ENCODE measurements around the gene CFAP46. TPM values are rescaled to one million over a fixed set of nuclear protein-coding genes. Genes with fewer than 3 reads are reported as not detected.

CFAP46 gene
- total RNA-seq, 1 experiment from 2014 or later, result 3.3 TPM

DNA sequence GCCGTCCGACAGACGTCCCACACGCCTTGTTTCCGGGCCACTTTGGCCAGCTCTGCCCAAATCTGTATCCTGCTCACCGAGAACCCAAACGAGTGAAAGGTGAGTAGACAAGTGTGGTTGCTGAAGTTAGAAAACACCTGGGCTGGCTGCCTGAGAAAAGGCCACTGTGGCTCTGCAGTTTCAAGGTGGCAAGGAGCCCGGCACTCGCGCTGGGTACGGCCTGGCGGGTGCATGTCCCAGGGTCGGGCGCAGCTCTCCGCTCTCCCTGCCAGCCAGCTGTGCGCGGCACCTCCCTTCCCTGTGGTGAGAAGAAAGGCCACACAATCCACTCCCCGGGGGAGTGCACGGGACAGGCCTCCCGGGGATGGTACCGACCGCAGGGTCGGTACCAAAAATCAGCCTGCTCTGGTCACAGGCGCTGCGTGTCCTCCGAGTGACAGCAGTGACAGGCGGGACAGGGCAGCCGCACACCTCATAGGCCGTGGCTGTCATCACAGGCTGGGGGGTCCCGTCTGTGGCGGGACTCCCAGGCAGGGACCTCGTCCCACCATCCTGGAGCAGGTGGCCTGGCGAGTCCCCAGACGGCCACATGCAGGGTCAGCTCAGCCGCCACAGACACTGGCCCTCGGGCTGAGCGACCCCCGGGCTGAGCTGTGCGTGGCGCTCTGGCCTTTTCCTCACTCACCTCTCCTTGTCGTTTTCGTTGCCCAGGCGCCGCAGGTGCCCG is 22.8 kb downstream of the CFAP46 start (continued):
- TF ChIP-seq, protein P1, sequence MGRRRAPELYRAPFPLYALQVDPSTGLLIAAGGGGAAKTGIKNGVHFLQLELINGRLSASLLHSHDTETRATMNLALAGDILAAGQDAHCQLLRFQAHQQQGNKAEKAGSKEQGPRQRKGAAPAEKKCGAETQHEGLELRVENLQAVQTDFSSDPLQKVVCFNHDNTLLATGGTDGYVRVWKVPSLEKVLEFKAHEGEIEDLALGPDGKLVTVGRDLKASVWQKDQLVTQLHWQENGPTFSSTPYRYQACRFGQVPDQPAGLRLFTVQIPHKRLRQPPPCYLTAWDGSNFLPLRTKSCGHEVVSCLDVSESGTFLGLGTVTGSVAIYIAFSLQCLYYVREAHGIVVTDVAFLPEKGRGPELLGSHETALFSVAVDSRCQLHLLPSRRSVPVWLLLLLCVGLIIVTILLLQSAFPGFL (CRISPR knock-in tag; IDR thresholded peaks at IDR 0.05; ENCODE audit: borderline replicate concordance), result no peak
- TF ChIP-seq, protein P2, sequence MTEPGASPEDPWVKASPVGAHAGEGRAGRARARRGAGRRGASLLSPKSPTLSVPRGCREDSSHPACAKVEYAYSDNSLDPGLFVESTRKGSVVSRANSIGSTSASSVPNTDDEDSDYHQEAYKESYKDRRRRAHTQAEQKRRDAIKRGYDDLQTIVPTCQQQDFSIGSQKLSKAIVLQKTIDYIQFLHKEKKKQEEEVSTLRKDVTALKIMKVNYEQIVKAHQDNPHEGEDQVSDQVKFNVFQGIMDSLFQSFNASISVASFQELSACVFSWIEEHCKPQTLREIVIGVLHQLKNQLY (CRISPR knock-in tag; IDR thresholded peaks at IDR 0.05), result no peak
- no peak for TF ChIP-seq TEAD1 (CRISPR knock-in tag; IDR thresholded peaks at IDR 0.05)

DNA sequence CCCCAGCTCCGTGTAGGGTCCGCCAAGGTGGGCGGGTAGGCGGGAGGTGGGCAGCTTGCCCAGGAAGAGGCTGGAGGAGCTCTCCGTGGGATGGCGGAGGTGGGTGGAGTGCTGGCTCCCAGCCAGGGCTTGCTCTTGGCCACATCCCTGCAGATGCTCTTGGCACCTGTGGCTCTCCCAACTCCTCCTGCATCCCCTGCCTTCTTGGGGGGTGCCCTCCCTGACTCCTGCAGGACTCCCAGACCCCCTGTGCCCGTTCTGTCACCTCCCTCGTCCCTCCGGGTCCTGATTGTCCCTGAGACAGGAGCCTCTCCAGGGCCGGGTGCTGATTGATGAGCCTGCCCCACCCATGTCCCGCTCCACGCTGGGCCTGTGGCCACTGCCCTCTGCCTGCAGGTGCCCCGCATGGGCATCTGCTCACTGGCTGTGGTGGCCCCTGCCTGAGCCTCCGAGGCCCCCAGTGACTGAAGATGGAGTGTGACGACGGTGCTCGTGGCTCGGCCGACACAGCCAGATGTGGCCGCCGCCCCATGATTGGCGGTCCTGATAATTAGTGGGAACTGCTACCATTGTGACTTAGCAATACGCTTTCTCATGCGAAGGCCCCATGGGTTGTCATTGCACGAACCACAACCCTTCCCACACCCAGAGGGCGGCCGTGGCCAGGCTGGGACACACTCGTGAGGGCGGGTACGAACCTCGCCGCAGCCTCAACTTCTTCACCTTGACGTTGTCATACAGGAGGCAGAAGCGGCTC is 23.6 kb downstream of the CFAP46 start:
- Mint-ChIP-seq H3K4me1 (no peaks in the 10 kb centered on the region), H3K27ac (no peak overlapping the region), H3K4me3 (no peak overlapping the region), H3K9me3 (no peaks in the 10 kb centered on the region), H3K36me3 (no peaks in the 10 kb centered on the region), H3K27me3 (ENCODE audit: low read depth) (no peaks in the 10 kb centered on the region)
- ATAC-seq, result no peak
- CTCF ChIA-PET, result no interaction called here
- POLR2A ChIA-PET, result no interaction called here
- no peak for DNase-seq (ENCODE audit: low spot score)
- TF ChIP-seq, protein P3, sequence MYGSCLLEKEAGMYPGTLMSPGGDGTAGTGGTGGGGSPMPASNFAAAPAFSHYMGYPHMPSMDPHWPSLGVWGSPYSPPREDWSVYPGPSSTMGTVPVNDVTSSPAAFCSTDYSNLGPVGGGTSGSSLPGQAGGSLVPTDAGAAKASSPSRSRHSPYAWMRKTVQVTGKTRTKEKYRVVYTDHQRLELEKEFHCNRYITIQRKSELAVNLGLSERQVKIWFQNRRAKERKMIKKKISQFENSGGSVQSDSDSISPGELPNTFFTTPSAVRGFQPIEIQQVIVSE (CRISPR knock-in tag; IDR thresholded peaks at IDR 0.05; ENCODE audit: borderline replicate concordance), result no peak
- TF ChIP-seq ZNF416 (CRISPR knock-in tag; IDR thresholded peaks at IDR 0.05), result no peak
- TF ChIP-seq, protein P4, sequence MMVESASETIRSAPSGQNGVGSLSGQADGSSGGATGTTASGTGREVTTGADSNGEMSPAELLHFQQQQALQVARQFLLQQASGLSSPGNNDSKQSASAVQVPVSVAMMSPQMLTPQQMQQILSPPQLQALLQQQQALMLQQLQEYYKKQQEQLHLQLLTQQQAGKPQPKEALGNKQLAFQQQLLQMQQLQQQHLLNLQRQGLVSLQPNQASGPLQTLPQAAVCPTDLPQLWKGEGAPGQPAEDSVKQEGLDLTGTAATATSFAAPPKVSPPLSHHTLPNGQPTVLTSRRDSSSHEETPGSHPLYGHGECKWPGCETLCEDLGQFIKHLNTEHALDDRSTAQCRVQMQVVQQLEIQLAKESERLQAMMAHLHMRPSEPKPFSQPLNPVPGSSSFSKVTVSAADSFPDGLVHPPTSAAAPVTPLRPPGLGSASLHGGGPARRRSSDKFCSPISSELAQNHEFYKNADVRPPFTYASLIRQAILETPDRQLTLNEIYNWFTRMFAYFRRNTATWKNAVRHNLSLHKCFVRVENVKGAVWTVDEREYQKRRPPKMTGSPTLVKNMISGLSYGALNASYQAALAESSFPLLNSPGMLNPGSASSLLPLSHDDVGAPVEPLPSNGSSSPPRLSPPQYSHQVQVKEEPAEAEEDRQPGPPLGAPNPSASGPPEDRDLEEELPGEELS (CRISPR knock-in tag; IDR thresholded peaks at IDR 0.05), result no peak

DNA sequence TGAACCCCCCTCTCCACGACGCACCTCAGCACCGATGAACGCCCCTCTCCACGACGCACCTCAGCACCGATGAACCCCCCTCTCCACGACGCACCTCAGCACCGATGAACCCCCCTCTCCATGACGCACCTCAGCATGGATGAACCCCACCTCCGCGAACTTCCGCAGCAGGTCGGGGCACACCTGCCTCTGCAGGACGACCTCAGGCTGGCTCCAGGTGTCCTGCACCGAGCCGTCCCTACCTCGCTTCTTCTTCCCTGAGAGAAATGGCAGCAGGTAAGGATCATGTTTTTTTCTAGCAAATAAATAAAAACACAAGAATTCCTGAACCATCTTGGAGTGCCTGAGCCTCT is 24.1 kb downstream of the CFAP46 start:
- Mint-ChIP-seq H3K27ac (no peak overlapping the region), H3K9me3 (no peaks in the 10 kb centered on the region), H3K4me3 (no peak overlapping the region), H3K36me3 (no peaks in the 10 kb centered on the region), H3K27me3 (ENCODE audit: low read depth) (no peaks in the 10 kb centered on the region), H3K4me1 (no peaks in the 10 kb centered on the region)
- CTCF ChIA-PET, result no interaction called here
- POLR2A ChIA-PET, result no interaction called here
- ATAC-seq, result no peak
- DNase-seq (ENCODE audit: low spot score), result no peak
- no peak for TF ChIP-seq ZNF396 (CRISPR knock-in tag; IDR thresholded peaks at IDR 0.05; ENCODE audit: borderline replicate concordance)
- TF ChIP-seq NFYB (CRISPR knock-in tag; conservative IDR thresholded peaks at IDR 0.05; ENCODE audit: low read depth), result no peak
- no peak for TF ChIP-seq ESRRA (CRISPR knock-in tag; IDR thresholded peaks at IDR 0.05; ENCODE audit: borderline replicate concordance)
- TF ChIP-seq ETV6 (CRISPR knock-in tag; IDR thresholded peaks at IDR 0.05), result no peak
- TF ChIP-seq, protein P5, sequence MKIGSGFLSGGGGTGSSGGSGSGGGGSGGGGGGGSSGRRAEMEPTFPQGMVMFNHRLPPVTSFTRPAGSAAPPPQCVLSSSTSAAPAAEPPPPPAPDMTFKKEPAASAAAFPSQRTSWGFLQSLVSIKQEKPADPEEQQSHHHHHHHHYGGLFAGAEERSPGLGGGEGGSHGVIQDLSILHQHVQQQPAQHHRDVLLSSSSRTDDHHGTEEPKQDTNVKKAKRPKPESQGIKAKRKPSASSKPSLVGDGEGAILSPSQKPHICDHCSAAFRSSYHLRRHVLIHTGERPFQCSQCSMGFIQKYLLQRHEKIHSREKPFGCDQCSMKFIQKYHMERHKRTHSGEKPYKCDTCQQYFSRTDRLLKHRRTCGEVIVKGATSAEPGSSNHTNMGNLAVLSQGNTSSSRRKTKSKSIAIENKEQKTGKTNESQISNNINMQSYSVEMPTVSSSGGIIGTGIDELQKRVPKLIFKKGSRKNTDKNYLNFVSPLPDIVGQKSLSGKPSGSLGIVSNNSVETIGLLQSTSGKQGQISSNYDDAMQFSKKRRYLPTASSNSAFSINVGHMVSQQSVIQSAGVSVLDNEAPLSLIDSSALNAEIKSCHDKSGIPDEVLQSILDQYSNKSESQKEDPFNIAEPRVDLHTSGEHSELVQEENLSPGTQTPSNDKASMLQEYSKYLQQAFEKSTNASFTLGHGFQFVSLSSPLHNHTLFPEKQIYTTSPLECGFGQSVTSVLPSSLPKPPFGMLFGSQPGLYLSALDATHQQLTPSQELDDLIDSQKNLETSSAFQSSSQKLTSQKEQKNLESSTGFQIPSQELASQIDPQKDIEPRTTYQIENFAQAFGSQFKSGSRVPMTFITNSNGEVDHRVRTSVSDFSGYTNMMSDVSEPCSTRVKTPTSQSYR (CRISPR knock-in tag; IDR thresholded peaks at IDR 0.05), result no peak
- TF ChIP-seq EMX1 (CRISPR knock-in tag; IDR thresholded peaks at IDR 0.05), result no peak
- no peak for TF ChIP-seq ZNF263 (CRISPR knock-in tag; IDR thresholded peaks at IDR 0.05; ENCODE audit: low read depth)
- TF ChIP-seq, protein P6, sequence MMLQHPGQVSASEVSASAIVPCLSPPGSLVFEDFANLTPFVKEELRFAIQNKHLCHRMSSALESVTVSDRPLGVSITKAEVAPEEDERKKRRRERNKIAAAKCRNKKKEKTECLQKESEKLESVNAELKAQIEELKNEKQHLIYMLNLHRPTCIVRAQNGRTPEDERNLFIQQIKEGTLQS (CRISPR knock-in tag; conservative IDR thresholded peaks at IDR 0.05), result no peak
- TF ChIP-seq, protein P7, sequence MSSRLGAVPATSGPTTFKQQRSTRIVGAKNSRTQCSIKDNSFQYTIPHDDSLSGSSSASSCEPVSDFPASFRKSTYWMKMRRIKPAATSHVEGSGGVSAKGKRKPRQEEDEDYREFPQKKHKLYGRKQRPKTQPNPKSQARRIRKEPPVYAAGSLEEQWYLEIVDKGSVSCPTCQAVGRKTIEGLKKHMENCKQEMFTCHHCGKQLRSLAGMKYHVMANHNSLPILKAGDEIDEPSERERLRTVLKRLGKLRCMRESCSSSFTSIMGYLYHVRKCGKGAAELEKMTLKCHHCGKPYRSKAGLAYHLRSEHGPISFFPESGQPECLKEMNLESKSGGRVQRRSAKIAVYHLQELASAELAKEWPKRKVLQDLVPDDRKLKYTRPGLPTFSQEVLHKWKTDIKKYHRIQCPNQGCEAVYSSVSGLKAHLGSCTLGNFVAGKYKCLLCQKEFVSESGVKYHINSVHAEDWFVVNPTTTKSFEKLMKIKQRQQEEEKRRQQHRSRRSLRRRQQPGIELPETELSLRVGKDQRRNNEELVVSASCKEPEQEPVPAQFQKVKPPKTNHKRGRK (CRISPR knock-in tag; IDR thresholded peaks at IDR 0.05; ENCODE audit: borderline replicate concordance), result no peak
